ENCODE measurements around the gene AP2A1. TPM values are rescaled to one million over a fixed set of nuclear protein-coding genes. Genes with fewer than 3 reads are reported as not detected.

The AP2A1 gene
- total and polyA plus RNA-seq, 9 of the 15 experiments (the other 6 are each of a cell fraction or from before 2014, with no cell fraction given): 0.55 to 150 (median 31.9) TPM

DNA sequence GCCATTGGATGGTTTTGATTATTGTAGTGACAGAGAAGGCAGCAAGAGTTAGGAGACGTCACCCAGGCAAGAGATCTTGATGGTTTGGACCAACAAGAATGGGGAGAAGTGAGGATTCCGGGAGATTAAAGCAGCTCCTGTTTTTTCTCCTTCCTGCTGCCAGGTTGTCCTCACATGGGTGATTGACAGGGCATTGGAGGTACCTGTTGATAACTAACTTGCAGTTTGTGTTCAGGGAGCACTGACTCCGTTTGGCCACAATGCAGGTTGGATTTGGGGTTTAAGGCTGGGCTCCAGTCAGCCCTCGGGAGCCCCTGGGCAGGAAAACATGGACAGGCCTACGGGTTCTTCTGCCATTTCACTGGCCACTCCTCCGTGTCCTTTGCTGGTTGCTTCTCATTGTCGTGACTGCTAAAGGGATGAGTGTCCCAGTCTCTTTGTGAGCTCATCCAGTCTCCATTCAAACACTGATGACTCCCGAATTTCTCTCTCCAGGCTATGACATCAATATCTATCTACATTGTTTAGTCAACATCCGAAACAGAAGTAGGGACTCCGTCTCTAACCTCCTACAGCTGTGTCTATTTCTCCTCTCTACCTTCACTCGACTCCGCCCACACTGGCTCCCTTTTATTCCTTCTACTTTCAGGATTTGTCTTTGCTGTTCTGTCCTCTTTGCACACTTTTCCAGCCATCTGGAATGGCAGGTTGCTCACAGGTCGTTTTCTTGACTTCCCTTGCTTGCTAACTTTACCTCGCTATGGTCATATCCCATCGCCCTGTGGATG, 82.8 kb downstream of the AP2A1 start (continued):
- TF ChIP-seq, protein P1, sequence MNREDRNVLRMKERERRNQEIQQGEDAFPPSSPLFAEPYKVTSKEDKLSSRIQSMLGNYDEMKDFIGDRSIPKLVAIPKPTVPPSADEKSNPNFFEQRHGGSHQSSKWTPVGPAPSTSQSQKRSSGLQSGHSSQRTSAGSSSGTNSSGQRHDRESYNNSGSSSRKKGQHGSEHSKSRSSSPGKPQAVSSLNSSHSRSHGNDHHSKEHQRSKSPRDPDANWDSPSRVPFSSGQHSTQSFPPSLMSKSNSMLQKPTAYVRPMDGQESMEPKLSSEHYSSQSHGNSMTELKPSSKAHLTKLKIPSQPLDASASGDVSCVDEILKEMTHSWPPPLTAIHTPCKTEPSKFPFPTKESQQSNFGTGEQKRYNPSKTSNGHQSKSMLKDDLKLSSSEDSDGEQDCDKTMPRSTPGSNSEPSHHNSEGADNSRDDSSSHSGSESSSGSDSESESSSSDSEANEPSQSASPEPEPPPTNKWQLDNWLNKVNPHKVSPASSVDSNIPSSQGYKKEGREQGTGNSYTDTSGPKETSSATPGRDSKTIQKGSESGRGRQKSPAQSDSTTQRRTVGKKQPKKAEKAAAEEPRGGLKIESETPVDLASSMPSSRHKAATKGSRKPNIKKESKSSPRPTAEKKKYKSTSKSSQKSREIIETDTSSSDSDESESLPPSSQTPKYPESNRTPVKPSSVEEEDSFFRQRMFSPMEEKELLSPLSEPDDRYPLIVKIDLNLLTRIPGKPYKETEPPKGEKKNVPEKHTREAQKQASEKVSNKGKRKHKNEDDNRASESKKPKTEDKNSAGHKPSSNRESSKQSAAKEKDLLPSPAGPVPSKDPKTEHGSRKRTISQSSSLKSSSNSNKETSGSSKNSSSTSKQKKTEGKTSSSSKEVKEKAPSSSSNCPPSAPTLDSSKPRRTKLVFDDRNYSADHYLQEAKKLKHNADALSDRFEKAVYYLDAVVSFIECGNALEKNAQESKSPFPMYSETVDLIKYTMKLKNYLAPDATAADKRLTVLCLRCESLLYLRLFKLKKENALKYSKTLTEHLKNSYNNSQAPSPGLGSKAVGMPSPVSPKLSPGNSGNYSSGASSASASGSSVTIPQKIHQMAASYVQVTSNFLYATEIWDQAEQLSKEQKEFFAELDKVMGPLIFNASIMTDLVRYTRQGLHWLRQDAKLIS (CRISPR knock-in tag; IDR thresholded peaks at IDR 0.05): no peak
- TF ChIP-seq CREM (IDR thresholded peaks at IDR 0.05; ENCODE audit: low read depth): 0 out of 2 replicates have a peak, but pooled peaks have one; percentile 8
- TF ChIP-seq, protein P2, sequence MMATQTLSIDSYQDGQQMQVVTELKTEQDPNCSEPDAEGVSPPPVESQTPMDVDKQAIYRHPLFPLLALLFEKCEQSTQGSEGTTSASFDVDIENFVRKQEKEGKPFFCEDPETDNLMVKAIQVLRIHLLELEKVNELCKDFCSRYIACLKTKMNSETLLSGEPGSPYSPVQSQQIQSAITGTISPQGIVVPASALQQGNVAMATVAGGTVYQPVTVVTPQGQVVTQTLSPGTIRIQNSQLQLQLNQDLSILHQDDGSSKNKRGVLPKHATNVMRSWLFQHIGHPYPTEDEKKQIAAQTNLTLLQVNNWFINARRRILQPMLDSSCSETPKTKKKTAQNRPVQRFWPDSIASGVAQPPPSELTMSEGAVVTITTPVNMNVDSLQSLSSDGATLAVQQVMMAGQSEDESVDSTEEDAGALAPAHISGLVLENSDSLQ (IDR thresholded peaks at IDR 0.05): peak; percentile 89
- TF ChIP-seq, protein P3, sequence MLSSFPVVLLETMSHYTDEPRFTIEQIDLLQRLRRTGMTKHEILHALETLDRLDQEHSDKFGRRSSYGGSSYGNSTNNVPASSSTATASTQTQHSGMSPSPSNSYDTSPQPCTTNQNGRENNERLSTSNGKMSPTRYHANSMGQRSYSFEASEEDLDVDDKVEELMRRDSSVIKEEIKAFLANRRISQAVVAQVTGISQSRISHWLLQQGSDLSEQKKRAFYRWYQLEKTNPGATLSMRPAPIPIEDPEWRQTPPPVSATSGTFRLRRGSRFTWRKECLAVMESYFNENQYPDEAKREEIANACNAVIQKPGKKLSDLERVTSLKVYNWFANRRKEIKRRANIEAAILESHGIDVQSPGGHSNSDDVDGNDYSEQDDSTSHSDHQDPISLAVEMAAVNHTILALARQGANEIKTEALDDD (IDR thresholded peaks at IDR 0.05): peak; percentile 50; the same call in 1 of the 2 replicates
- TF ChIP-seq EZH2 (IDR thresholded peaks at IDR 0.05; ENCODE audit: borderline replicate concordance, low read depth, low read length): no peak
- no peak for TF ChIP-seq NR2C2 (CRISPR knock-in tag; IDR thresholded peaks at IDR 0.05)
- TF ChIP-seq NR2C2 (tag; IDR thresholded peaks at IDR 0.05): no peak
- TF ChIP-seq EGR1 (conservative IDR thresholded peaks at IDR 0.05): 0 out of 2 replicates have a peak, but pooled peaks have one; percentile 18
- TF ChIP-seq ZNF408 (CRISPR knock-in tag; IDR thresholded peaks at IDR 0.05; ENCODE audit: low read depth): no peak
- 0 out of 2 replicates have a peak, but pooled peaks have one; percentile 48 for TF ChIP-seq PTTG1 (tag; IDR thresholded peaks at IDR 0.05; ENCODE audit: low read depth)
- TF ChIP-seq TCF3 (CRISPR knock-in tag; IDR thresholded peaks at IDR 0.05): 0 out of 2 replicates have a peak, but pooled peaks have one; percentile 11
- TF ChIP-seq RBM14 (IDR thresholded peaks at IDR 0.05; ENCODE audit: borderline replicate concordance, insufficient read depth, low read depth, low read length): no peak
- TF ChIP-seq SP2 (IDR thresholded peaks at IDR 0.05; ENCODE audit: extremely low read depth, low read depth, low read length, poor library complexity, severe bottlenecking): no peak
- TF ChIP-seq, protein P4, sequence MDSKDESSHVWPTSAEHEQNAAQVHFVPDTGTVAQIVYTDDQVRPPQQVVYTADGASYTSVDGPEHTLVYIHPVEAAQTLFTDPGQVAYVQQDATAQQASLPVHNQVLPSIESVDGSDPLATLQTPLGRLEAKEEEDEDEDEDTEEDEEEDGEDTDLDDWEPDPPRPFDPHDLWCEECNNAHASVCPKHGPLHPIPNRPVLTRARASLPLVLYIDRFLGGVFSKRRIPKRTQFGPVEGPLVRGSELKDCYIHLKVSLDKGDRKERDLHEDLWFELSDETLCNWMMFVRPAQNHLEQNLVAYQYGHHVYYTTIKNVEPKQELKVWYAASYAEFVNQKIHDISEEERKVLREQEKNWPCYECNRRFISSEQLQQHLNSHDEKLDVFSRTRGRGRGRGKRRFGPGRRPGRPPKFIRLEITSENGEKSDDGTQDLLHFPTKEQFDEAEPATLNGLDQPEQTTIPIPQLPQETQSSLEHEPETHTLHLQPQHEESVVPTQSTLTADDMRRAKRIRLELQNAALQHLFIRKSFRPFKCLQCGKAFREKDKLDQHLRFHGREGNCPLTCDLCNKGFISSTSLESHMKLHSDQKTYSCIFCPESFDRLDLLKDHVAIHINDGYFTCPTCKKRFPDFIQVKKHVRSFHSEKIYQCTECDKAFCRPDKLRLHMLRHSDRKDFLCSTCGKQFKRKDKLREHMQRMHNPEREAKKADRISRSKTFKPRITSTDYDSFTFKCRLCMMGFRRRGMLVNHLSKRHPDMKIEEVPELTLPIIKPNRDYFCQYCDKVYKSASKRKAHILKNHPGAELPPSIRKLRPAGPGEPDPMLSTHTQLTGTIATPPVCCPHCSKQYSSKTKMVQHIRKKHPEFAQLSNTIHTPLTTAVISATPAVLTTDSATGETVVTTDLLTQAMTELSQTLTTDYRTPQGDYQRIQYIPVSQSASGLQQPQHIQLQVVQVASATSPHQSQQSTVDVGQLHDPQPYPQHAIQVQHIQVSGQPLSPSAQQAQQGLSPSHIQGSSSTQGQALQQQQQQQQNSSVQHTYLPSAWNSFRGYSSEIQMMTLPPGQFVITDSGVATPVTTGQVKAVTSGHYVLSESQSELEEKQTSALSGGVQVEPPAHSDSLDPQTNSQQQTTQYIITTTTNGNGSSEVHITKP (IDR thresholded peaks at IDR 0.05; ENCODE audit: partially characterized antibody): peak; percentile 4
